NCI-H2196 treated with DMSO at 0.1 percent for 48 hours (cell line): ENCODE measurements around the gene DGKH.

Source experiments
- DNase-seq: peaks from one replicate; lab custom pipeline; 2025; ENCODE audit not compliant: unreplicated experiment; lab: John Stamatoyannopoulos, UW

DGKH gene, protein sequence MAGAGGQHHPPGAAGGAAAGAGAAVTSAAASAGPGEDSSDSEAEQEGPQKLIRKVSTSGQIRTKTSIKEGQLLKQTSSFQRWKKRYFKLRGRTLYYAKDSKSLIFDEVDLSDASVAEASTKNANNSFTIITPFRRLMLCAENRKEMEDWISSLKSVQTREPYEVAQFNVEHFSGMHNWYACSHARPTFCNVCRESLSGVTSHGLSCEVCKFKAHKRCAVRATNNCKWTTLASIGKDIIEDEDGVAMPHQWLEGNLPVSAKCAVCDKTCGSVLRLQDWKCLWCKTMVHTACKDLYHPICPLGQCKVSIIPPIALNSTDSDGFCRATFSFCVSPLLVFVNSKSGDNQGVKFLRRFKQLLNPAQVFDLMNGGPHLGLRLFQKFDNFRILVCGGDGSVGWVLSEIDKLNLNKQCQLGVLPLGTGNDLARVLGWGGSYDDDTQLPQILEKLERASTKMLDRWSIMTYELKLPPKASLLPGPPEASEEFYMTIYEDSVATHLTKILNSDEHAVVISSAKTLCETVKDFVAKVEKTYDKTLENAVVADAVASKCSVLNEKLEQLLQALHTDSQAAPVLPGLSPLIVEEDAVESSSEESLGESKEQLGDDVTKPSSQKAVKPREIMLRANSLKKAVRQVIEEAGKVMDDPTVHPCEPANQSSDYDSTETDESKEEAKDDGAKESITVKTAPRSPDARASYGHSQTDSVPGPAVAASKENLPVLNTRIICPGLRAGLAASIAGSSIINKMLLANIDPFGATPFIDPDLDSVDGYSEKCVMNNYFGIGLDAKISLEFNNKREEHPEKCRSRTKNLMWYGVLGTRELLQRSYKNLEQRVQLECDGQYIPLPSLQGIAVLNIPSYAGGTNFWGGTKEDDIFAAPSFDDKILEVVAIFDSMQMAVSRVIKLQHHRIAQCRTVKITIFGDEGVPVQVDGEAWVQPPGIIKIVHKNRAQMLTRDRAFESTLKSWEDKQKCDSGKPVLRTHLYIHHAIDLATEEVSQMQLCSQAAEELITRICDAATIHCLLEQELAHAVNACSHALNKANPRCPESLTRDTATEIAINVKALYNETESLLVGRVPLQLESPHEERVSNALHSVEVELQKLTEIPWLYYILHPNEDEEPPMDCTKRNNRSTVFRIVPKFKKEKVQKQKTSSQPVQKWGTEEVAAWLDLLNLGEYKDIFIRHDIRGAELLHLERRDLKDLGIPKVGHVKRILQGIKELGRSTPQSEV

DNA sequence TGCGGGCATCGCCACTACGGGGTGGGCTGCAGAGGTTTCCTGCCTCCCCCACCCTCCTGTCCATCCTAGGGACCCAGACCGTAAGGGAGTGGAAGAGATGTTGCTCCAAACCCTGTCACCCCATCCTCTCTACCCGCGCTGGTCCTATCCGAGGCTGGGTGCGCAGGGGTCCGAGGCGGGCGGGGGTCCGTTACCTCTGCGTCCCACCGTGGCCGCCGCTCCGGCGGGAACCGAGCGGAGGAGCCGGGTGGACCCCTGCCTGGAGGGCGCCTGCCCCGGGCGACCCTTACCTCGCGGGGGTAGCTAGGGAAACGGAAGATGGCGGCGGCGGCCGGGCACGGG, at the start of gene DGKH:
TSS of gene DGKH (plus strand) at position 307 of the 342 bp plus-strand sequence. CDS start 126 bp downstream, outside the sequence.
- DNase-seq: no peak

DNA sequence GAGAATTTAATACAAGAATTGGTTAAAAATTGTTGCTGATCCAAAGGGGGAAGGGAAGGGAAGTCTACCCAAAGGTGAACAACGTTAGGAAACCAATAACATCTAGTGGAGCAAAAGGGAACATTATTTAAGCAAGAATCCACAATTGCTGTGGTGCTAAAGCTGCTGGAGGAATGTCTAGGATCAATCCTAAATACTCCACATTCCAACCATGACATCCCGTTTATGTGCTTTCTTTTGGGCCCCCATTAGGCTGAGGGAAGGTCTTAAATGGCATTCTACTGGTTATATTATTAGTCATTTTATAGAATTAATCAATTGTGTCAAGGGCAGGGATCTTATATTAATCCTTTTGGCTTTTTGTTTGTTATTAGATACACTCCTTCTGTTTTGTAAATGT, 47.6 kb upstream of the DGKH start:
- no peak for DNase-seq

DNA sequence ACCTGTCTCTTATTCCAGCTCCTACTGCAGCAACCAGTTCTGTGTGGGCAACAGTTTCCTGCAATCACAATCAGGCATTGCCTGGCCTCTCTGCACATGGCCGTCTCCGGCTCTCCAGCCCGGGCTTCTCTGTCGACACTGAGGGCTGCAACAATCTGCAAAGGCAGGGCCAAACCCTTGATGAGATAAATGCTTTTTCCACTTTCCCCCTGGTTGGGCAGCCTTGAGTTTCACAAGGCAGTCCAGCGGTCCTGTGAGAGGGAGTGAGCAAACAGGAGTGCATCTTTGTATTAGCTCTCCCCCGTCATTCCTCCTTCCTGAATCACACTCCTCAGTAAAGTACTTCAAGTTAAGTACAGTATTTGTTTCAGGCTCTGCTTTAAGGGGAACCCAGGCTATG, 46.9 kb upstream of the DGKH start:
- no peak for DNase-seq

DNA sequence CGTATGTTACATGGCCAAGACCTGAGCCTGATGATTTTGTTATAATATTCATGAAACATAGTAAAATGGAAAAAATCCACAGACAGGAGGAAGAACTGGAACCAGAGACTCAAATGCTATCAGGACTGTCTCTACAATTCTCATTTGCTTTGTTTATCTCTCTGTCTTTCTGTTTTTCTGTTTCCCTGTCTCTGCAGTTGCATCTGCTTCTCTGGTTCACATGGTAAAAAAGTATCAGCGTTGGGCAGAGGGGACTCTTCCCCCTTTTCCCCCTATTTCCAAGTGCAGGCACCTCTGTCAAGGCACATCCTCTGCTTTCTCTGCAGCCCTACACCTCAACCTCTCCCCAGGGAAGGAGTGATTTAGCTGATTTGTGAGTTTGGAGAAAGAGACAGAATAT, 46.4 kb upstream of the DGKH start:
- no peak for DNase-seq

DNA sequence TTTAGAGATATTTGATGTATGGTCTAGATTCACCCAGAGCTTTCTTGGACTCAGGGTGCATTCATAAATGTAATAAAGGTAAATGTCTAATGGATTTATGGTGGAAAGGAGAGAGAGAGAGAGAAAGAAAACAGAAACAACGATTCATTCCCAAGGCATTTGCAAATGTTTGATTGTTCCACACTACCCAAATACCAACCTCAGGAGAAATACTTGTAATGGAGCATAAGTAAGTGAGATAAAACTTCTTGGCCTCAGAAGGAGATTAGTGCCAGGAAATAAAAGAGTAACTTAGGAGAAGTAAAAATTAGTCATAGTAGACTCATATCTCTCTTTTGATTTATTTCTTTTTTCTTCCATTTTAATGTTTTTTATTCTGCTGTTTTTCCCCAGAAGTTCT, 40.6 kb upstream of the DGKH start:
- no peak for DNase-seq

DNA sequence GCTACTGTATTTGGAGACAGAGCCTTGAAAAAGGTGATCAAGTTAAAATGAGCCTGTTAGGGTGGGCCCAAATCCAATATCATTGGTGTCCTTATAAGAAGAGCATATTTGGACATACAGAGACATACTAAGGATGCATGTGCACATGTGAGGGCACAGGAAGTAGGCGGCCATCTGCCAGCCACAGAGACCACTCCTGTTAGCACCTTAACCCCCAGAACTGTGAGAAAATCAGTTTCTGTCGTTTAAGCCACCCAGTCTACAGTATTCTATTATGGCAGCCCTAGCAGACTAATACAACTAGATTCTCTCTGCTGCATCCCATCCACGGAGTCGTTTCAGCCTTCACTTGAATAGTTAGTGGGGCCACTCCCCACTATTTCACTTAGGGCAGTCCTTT, 39.4 kb upstream of the DGKH start:
- DNase-seq: no peak

DNA sequence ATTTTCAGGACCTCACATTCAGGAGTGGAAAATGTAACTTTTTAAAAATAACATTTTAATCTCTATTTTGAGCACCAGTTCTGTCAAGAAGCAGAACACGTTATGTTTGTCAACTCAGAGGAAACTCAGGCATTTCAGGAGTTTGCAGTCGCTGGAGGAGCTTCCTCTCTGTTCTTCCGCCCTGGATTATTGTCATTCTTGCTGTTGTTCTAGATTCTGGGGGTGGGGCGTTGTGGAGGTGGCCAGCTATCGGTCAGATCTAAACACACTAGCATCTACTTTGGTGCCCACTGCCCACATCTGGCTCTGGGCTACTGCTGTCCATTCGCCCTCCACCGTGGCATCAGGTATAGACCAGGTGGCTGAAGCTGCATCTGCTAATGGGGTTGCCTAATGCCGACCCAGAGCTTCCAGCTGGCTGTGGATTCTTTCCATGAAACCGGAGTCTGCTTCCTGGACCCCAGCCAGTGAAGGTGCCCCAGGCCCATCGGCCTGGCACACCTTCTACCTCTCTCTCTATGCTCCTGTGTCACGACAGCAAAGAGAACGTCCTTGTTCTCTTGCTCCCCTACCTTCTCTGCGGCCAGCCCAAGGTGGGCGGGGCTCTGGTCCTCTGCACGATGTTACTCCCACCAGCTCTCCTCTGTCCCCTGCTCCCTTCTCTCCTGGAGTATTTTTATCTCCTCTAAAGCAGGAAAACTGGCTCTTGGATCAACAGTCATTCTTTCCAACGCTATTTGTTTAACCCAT, 36.7 kb upstream of the DGKH start:
- DNase-seq: no peak

DNA sequence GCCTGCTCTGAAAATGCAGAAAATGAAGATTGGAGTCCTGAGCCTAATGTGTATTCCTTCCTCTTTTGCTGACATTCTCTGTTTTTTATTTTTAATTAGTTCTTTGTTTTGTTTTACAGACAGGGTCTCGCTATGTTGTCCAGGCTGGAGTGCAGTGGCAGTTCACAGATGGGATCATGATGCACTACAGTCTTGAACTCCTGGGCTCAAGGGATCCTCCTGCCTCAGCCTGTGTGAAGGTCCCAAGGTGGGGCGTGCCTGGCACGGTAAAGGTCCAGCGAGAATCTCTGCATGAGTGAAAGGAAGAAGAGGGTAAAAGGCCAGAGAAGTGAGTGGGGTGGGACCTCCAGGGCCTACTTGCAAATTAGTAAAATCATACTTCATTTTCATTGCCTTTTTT, 34.3 kb upstream of the DGKH start:
- no peak for DNase-seq

DNA sequence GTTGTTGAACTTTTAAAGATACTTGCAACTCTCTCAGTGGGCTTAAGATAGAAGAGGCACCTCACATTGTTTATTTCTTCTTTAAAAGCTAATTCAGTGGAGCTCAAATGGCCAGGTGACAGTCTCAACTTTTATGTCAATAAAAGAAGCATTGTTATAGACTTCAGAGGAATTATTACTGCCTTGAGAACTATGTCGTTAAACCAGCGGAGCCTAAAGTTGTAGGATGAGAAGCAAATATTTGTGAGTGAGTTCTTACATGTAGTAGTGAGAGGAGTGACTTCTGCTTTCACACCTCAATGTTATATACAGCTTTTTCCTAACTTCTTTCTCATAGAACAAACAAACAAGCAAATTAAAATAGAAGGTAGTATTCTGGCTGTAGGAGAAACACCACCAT, 31.2 kb upstream of the DGKH start:
- no peak for DNase-seq

DNA sequence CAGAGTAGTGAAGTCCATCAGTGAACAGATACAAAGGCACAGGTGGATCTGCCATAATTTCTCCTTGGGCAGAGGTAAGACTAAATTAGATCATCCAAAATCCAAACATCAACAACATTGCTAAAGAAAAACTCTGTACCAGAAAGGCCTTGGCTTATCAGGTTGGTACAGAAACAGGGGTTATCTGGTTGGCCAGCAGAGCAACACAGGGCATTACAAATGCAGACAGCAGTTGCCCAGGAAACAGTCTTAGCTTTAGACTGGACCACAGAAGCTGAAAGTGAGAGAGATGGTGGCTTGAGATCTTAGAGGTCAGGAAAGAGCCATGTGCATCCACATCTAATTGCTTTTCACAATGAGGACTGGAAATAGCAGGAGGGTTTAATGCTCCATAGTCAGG, 26.6 kb upstream of the DGKH start:
- DNase-seq: no peak

DNA sequence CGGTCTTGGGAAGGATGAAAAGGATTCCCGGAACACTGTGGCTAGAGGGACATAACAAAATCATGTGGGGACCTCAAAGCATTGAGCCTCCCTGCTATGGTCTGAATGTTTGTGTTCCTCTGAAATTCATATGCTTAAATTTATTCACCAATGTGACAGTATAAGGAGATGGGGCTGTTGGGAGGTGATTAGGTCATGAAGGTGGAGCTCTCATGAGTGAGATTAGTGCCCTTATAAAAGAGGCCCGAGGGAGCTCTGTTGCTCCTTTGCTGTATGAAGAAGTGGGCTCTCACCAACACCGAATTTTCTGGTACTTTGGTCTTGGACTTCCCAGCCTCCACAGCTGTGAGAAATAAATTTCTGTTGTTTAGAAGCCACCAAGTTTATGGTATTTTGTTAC, 26.1 kb upstream of the DGKH start:
- no peak for DNase-seq

DNA sequence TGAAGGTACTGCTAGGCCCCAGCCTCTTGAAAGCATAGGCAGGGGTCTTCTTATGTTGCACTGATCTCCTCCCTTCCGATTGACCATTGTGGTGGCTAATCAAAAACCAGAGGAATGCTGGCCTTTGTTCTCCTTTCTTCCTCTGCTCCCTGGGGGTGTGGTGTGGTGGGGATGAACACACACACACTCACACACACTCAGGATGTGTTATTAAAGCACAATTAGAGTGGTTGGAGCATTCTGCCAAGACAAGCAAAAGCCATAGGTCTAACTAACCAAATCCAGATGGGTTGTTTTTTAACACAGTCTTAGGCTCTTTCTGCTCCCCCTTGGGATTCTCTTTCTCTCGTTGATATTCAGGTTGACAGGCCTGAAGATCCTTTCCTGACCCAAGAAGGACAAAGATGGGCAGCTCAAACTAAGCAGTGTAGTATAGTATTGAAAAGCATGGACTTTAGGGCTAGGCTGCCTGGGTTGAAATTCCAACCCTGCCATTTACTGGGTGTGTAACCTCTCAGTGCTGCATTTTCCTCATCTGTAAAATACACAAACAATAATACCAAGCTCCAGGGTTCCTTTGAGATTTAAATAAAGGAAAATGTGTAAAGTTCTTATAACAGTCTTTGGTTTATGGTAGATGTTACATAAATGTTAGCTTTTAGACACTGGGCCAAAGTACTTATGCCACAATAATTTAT, 25.5 kb upstream of the DGKH start:
- DNase-seq: no peak

DNA sequence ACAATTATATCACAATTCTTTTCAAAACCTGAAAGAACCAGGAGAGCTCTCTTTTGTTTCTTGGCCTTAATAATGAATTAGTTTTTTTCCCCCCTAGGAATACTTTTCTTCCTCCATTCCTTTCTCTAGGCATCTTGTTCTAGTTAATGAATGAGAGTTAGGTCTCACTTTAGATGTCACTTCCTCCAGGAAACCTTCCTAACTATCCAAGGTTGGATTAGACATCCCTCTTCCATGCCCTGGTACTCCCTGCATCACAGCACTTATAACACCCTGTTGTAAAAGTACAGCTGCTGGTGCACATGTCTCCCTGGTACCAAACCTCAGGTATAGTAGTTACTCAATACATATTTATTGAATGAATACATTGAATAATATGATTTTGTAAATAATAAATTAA, 21.2 kb upstream of the DGKH start:
- no peak for DNase-seq

DNA sequence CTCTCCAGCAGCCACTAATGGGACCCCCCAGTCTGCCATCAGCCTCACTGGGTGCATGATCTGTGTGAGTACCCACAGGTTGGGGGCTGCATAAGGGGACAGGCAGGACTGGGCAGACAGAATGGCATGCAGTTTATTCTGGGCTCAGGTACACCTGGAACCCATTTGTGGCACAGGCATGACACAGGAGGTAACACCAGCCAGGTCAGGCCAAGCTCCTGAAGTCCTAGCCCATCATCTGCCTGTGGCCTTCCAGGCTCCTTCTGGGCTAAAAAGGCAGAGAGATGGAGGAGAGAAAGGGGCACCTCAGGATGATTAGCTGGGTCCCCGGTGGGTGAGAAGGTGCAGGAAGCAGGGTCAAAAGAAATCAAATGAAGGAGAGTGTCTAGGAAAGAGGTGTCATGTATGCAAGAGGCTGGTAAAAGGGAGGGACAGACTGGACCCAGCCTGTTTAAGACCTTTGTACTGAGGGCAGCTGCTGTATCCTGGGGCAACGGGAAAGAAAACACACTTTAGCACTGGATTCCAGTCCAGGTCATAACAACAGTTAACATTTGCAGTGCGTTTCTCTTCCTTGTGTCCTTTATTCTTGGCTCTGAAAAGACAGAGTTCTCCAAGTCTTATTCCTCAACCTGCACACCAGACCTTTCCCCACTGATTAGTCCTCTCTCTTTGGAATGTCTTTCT, 20.2 kb upstream of the DGKH start:
- no peak for DNase-seq

DNA sequence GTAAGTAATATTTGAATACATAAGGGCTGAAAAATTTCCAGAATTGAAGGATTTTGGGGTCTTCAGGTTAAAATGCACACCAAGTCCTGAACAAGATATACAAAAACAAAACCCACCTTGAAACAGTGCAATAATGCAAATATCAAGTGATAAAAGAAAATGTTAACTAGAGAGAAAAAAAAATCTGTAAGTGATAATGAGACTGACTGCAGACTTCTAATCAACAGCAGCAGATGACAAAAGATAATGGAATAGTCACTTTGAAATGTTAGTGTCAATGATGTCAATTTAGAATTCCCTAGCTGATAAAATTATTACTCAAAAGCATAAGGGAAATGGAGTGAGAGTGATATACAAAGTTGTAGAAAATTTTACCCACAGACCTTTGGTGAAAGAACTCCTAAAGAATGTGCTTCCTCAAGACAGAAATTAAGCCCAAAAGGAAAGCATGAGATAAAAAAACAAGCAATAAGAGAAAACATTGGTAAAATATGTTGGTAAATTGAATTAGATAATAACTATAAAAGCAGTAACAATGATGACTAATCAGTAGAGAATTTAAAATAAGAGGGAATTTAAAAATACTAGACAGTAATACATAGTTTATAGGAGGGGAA, 12.4 kb upstream of the DGKH start:
- no peak for DNase-seq

DNA sequence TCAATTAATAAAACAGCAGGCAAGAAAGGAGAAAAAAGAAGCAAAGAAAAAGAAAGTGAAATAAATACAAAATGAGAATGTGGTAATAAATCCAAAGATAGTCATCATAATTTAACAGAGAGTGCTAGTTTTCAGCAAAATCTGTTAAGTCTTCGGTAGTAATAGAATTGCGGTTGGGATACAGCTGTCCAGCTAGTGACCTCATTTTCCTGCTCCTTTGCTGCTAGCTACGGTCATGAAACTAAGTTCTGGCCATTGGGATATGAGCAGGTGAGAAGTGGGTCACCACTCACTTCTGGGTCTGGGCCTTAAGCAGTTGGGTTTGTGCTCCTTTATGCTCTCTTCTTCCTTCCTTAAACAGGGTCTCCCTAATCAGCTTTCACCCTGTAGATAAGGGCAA, 11.7 kb upstream of the DGKH start:
- DNase-seq: no peak

DNA sequence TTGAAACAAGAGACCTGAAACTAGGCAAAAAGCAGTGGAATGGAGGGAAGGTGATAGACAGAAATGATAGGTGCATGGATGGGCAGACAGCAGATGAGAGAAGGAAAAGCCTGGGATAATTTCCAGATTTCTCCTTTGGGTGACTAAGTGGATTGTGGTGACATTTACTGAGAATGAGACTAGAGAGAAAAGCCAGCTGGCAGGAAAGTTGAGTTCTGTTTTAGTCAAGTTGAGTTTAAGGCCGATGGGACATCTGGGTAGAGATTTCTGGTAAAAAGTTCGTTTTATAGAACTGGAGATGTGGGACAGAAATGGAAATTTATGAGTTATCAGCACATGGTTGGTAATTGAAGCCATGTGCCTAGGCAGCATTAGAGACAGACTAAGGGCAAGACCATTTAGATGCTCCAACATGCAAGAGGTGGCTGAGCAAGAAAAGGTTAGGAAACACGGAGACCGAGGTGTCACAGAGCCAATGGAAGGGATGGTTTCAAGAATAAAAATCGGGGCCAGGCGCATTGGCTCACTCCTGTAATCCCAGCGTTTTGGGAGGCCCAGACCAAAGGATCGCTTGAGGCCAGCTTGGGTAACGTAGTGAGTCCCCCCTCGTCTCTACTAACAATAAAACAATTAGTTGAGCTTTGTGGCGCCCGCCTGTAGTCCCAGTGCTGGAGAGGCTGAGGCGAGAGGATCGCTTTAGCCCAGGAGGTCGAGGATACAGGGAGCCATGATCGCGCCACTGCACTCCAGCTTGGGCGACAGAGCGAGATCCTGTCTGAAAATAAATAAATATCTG, 9.6 kb upstream of the DGKH start:
- no peak for DNase-seq

DNA sequence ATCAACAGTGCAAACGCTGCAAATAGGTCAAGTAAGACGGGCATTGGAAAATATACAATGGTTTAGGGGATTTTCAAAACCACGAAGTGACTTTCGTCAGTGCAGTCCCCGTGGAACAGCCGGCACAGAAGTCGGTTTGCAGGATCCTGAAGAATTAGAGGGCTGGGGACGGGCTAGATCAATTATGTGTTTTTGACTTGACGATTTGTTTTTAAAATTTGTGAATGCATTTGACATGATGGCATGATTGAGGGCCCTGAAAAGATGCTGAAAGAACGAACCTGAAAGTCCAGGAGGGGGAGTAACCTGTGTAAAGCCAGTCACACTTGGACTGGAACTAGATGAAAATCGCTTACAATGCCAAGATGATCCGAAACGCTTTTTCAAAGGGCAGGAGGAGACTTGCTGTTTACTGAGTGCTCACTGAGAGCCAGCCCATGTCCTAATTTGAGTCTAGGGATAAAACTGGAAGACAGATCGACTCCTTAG, 8.9 kb upstream of the DGKH start:
- no peak for DNase-seq
